T follicular helper cell (primary cell): Measurements from ENCODE around the gene STAT2.
"Not testable (repeated sequence)": the region's sequence is repeated elsewhere in the genome, so short reads cannot be mapped to it uniquely, and the experiment has no call there.

Source experiments
- DNase-seq: peaks from one replicate; pipeline ENCODE4 v3.0.0-alpha.2; 2020; ENCODE audit warnings: low read depth
- total RNA-seq, 2 experiments: gene quantifications; one replicate each; lab custom pipeline; 2026; lab: John Stamatoyannopoulos, UW

STAT2 gene
- 128 to 206 reads per million in 2 experiments for total RNA-seq

- DNase-seq, result peak; percentile 98
Observed at GRCh38 chr12:56359851-56360767, at the start of gene STAT2. Gene STAT2, minus strand, starts transcription at chr12:56360107. Its CDS starts 3,536 bp downstream, at chr12:56356571.

- no peak for DNase-seq
Observed at GRCh38 chr12:56408799-56409417, 49.0 kb upstream of the STAT2 start.

- DNase-seq, result not testable (repeated sequence)
Observed at GRCh38 chr12:56404227-56404626, 44.3 kb upstream of the STAT2 start.

DNA sequence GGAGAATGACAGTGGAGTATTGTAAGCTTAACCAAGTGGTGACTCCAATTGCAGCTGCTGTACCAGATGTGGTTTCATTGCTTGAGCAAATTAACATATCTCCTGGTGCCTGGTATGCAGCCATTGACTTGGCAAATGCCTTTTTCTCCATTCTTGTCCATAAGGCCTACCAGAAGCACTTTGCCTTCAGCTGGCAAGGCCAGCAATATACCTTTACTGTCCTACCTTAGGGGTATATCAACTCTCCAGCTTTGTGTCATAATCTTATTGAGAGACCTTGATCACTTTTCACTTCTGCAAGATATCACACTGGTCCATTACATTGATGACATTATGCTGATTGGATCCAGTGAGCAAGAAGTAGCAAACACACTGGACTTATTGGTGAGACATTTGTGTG lies 41.7 kb upstream of the STAT2 start:
- not testable (repeated sequence) for DNase-seq

GRCh38 chr12:56401125-56401524 lies 41.2 kb upstream of the STAT2 start:
- DNase-seq, result not testable (repeated sequence)

DNA sequence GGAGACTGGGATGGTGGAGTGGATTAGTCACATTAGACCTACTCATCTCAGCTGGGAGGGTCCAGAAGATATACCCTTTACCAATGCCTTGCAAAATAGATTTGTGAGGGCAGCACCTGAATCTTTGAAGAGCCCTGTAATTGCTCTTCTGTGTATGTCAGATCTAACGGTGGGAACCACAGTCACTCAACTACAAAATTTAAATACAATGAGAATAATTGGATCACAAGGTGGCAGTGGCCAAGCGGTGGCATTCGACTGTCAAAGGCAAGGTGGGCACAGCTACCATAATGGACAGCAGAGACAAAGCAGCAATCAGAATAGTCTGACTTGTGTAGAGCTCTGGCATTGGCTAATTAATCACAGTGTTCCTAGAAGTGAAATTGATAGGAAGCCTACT lies 39.6 kb upstream of the STAT2 start:
- not testable (repeated sequence) for DNase-seq

DNA sequence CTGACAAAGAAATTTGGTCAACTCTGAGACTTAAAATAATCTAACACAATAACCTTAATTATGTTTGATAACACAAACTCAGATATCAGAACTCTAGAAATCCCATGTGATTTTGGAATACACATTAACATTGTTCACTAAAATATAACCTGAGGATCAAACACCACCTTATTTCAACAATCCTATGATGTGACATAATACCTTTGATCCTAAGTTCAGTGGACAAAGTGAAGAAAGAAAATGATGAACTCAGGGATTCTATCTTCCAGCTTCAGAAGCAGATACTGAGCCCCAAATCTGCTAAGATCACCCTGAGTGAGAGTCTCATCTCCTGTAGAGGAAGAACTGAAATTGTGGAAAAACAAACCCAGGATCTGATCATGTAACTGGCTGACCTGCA lies 38.4 kb upstream of the STAT2 start:
- DNase-seq, result no peak

DNA sequence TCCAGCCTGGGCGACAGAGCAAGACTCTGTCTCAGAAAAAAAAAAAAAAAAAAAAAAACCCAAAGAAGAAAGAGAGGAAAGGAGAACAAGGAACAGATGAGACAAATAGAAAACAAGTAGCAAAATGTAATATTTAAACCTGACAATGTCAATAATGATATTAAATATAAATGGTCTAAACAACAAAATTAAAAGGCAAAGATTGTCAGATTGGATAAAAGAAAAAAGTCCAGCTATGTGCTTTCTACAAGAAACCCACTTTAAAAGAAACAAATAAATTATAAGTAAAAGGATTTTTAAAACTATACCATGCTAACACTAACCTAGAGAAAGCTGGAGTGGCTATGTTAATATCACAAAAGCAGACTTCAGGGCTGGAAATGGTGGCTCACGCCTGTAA lies 32.4 kb upstream of the STAT2 start:
- no peak for DNase-seq

GRCh38 chr12:56391721-56392120 lies 31.8 kb upstream of the STAT2 start:
- DNase-seq, result no peak

- no peak for DNase-seq
Observed at GRCh38 chr12:56389412-56389811, 29.5 kb upstream of the STAT2 start.

DNA sequence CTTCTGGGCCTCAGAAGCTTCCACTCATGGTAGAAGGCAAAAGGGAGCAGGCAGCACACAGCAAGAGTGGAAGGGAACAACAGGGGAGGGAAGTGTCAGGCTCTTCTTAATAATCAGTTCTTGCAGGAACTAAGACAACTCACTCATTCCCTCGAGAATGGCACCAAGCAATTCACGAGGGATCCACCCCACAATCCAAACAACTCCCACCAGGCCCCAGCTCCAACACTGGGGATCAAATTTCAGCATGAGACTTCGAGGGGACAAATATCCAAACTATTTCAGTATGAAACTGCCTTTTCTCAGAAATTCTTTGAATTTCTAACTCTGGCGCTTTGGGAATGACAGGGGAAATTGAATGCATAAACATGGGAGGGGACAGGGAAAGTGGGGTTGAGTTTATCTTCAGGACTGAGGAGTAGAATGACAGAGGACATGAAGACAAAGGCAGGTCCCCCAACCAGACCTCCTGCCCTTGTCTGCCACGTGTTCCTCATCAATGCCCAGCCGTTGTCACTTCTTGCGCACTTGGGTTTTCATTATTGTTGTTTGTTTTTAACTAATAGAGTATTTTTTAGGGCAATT lies 27.3 kb upstream of the STAT2 start:
- DNase-seq, result no peak

GRCh38 chr12:56385873-56386272 lies 26.0 kb upstream of the STAT2 start:
- DNase-seq, result no peak

GRCh38 chr12:56382611-56383010 lies 22.7 kb upstream of the STAT2 start:
- no peak for DNase-seq

DNA sequence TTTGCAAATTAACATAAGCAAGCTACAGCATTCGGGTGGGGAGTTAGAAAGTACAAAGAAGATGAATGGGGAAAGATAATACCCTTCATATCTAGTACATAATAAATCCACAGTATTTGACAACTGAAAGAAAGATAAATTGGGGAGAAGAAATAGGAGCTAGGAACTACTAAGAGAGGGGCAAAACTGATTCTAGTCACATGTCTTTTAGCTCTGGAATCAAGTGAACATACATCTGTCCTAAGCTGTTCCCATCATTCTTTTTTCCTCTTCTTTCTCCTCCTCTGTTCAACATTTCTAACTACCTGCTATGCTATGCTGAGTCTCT lies 18.0 kb upstream of the STAT2 start:
- no peak for DNase-seq

GRCh38 chr12:56377310-56377988 lies 17.5 kb upstream of the STAT2 start:
- DNase-seq, result no peak

- DNase-seq, result no peak
Observed at GRCh38 chr12:56375598-56376434, 15.9 kb upstream of the STAT2 start.

GRCh38 chr12:56374726-56375597 lies 15.1 kb upstream of the STAT2 start:
- no peak for DNase-seq

DNA sequence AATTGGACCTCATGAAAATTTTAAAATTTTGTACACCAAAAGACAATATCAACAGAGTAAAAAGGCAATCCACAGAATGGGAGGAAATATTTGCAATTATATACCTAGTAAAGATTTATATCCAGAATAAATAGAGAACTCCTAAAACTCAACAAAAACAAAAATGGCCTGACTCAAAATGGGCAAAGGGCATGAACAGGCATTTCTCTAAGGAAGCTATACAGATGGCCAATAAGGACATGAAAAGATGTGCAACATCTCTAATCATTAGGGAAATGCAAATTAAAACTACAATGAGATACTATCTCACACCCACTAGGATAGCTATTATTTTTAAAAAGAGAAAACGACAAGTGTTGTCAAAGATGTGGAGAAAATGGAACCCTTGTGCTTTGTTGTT lies 13.6 kb upstream of the STAT2 start:
- DNase-seq, result no peak

DNA sequence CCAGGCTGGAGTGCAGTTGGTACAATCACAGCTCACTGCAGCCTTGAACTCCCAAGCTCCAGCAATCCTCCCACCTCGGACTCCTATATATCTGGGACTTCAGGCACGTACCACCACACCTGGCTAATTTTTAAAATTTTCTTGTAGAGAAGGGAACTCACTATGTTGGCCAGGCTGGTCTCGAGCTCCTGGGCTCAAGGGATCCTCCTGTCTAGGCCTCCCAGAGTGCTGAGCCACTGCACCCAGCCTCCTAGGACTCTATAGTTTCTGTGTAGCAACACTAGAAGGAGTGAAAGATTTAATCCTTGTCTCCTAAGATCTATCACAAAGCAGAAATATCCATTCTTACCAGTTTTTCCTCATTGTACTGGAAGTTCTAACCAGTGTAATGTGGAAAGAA lies 7.0 kb upstream of the STAT2 start:
- DNase-seq, result no peak
